Mesenchymal stem cell (in vitro differentiated cells and primary cell): Measurements from ENCODE around the gene IGFBP7.

Source experiments
- DNase-seq: peaks from one replicate; pipeline ENCODE4 v3.0.0-alpha.2; 2013
- H2AFZ ChIP-seq: one replicate; pipeline ENCODE4 v1.6.1; 2013; ENCODE audit warnings: low read depth, mild to moderate bottlenecking, control low read depth, inconsistent platforms, low read length, moderate library complexity
- H2AK5ac ChIP-seq: 2 replicates; pipeline ENCODE4 v1.6.1; 2013; ENCODE audit warnings: low read length, moderate library complexity, mild to moderate bottlenecking, inconsistent platforms; ENCODE audit not compliant: severe bottlenecking
- H2BK120ac ChIP-seq: one replicate; pipeline ENCODE4 v1.6.1; 2013; ENCODE audit warnings: low read depth, mild to moderate bottlenecking, inconsistent platforms, low read length, moderate library complexity
- H2BK12ac ChIP-seq, 2 experiments: one replicate each; pipeline ENCODE4 v1.6.1; 2013; ENCODE audit warnings: inconsistent platforms in 2 of 2, low read length in 2 of 2, mild to moderate bottlenecking in 2 of 2, moderate library complexity in 2 of 2, control low read depth in 1 of 2
- H2BK15ac ChIP-seq: one replicate; pipeline ENCODE4 v1.6.1; 2013; ENCODE audit warnings: mild to moderate bottlenecking, low read depth, inconsistent platforms; ENCODE audit not compliant: poor library complexity, severe bottlenecking
- H2BK5ac ChIP-seq: 2 replicates; pipeline ENCODE4 v1.6.1; 2013; ENCODE audit warnings: low read depth, mild to moderate bottlenecking, low read length, control low read depth, inconsistent platforms; ENCODE audit not compliant: poor library complexity, severe bottlenecking
- H3K14ac ChIP-seq, 2 experiments: one replicate each; pipeline ENCODE4 v1.6.1; 2013; ENCODE audit warnings: inconsistent platforms in 2 of 2, low read length in 2 of 2, control low read depth in 1 of 2, mild to moderate bottlenecking in 1 of 2, moderate library complexity in 1 of 2
- H3K18ac ChIP-seq, 2 experiments: one replicate each; pipeline ENCODE4 v1.6.1; 2013; ENCODE audit warnings: inconsistent platforms in 2 of 2, low read length in 2 of 2, control low read depth in 1 of 2, low read depth in 1 of 2, mild to moderate bottlenecking in 1 of 2
- H3K23ac ChIP-seq, 2 experiments: one replicate each; pipeline ENCODE4 v1.6.1; 2013; ENCODE audit warnings: inconsistent platforms in 2 of 2, low read length in 2 of 2, mild to moderate bottlenecking in 2 of 2, moderate library complexity in 2 of 2, control low read depth in 1 of 2
- H3K27ac ChIP-seq: 2 replicates; pipeline ENCODE4 v1.5.1; 2013; ENCODE audit warnings: mild to moderate bottlenecking, moderate library complexity, low read length, control low read depth, inconsistent platforms; ENCODE audit not compliant: poor library complexity, severe bottlenecking
- H3K27me3 ChIP-seq, 2 experiments: 2 replicates each; pipeline versions ENCODE4 v1.6.1 to v1.7.0; 2013; ENCODE audit warnings: low read length in 2 of 2, mild to moderate bottlenecking in 2 of 2, moderate library complexity in 2 of 2, control low read depth in 1 of 2, inconsistent platforms in 1 of 2; ENCODE audit not compliant: control insufficient read depth in 1 of 2, insufficient read depth in 1 of 2
- H3K36me3 ChIP-seq, 2 experiments: 2 replicates each; pipeline versions ENCODE4 v1.6.1 to v1.7.0; 2013; ENCODE audit warnings: low read length in 2 of 2, control low read depth in 1 of 2, inconsistent platforms in 1 of 2, low read depth in 1 of 2, mild to moderate bottlenecking in 1 of 2; ENCODE audit not compliant: insufficient read depth in 2 of 2, control insufficient read depth in 1 of 2
- H3K4ac ChIP-seq, 2 experiments: one replicate each; pipeline ENCODE4 v1.6.1; 2013; ENCODE audit warnings: inconsistent platforms in 2 of 2, low read length in 2 of 2, mild to moderate bottlenecking in 2 of 2, moderate library complexity in 2 of 2, control low read depth in 1 of 2, low read depth in 1 of 2
- H3K4me1 ChIP-seq: 2 replicates; pipeline ENCODE4 v1.6.1; 2013; ENCODE audit warnings: low read depth, low read length, control low read depth; ENCODE audit not compliant: control insufficient read depth, insufficient read depth
- H3K4me2 ChIP-seq: 2 replicates; pipeline ENCODE4 v1.6.1; 2013; ENCODE audit warnings: low read length, mild to moderate bottlenecking, inconsistent platforms; ENCODE audit not compliant: poor library complexity, severe bottlenecking
- H3K4me3 ChIP-seq, 2 experiments: 2 replicates each; pipeline versions ENCODE4 v1.5.1 to v1.7.0; 2013; ENCODE audit warnings: low read length in 2 of 2, mild to moderate bottlenecking in 2 of 2, control low read depth in 1 of 2, low read depth in 1 of 2; ENCODE audit not compliant: insufficient read depth in 1 of 2
- H3K79me1 ChIP-seq: replicated peaks from 2 replicates; pipeline ENCODE4 v1.6.1; 2013; ENCODE audit warnings: mild to moderate bottlenecking, control low read depth, low read length, inconsistent platforms; ENCODE audit not compliant: poor library complexity, severe bottlenecking
- H3K9ac ChIP-seq: 2 replicates; pipeline ENCODE4 v1.7.0; 2013; ENCODE audit warnings: mild to moderate bottlenecking, low read length, moderate library complexity
- H3K9me3 ChIP-seq: 2 replicates; pipeline ENCODE4 v1.7.0; 2013; ENCODE audit warnings: mild to moderate bottlenecking, low read length; ENCODE audit not compliant: control insufficient read depth
- H4K8ac ChIP-seq: one replicate; pipeline ENCODE4 v1.6.1; 2013; ENCODE audit warnings: inconsistent platforms, mild to moderate bottlenecking, low read length, moderate library complexity
- H4K91ac ChIP-seq: one replicate; pipeline ENCODE4 v1.6.1; 2013; ENCODE audit warnings: mild to moderate bottlenecking, low read length, inconsistent platforms
- WGBS: methylation state at CpG from one replicate; pipeline ENCODE4 v1.1.7; 2013; ENCODE audit warnings: mixed read lengths; 5-methylcytosine and 5-hydroxymethylcytosine counted together

The IGFBP7 gene

DNA sequence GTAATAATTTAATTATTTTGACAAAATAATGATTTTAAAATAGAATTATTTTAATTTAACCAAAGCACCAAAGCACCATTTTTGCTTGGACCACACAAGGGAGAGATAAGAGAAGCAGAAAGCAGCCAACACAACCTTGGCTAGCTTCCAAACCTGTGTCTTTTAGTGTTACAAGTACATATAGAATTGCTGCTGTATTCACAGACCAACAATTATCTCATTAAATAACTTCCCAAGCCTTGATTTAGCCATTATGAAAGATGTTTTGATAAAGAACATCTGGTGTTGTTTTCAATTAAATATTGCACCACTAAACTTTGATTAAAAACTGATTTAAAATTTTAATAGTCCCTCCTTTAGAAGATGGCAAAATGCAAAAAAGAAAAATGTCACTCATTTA, 14.0 kb upstream of the IGFBP7 start:
- H3K23ac ChIP-seq = no peak overlapping the region
- H3K14ac ChIP-seq = no peak overlapping the region
- H3K36me3 ChIP-seq = no peaks in the 10 kb centered on the region
- H2BK15ac ChIP-seq = no peak overlapping the region
- no peak overlapping the region for H2BK12ac ChIP-seq
- H2BK5ac ChIP-seq = no peak overlapping the region
- no peak overlapping the region for H3K18ac ChIP-seq
- H4K8ac ChIP-seq = no peak overlapping the region
- no peak overlapping the region for H3K4ac ChIP-seq
- H3K27me3 ChIP-seq = peaks cover 0 to 12% of the 10 kb centered on the region in 2 experiments
- no peak overlapping the region for H3K4me3 ChIP-seq
- H2BK120ac ChIP-seq = no peak overlapping the region
- no peak overlapping the region for H3K27ac ChIP-seq
- H4K91ac ChIP-seq = no peak overlapping the region
- no peak overlapping the region for H2AFZ ChIP-seq
- no peak overlapping the region for H3K4me2 ChIP-seq
- no peak for DNase-seq
- H2AK5ac ChIP-seq = no peak overlapping the region
- H3K79me1 ChIP-seq = no peaks in the 10 kb centered on the region
- peaks cover 2% of the 10 kb centered on the region for H3K4me1 ChIP-seq
- peaks cover 23% of the 10 kb centered on the region for H3K9me3 ChIP-seq
- H3K9ac ChIP-seq = no peak overlapping the region

DNA sequence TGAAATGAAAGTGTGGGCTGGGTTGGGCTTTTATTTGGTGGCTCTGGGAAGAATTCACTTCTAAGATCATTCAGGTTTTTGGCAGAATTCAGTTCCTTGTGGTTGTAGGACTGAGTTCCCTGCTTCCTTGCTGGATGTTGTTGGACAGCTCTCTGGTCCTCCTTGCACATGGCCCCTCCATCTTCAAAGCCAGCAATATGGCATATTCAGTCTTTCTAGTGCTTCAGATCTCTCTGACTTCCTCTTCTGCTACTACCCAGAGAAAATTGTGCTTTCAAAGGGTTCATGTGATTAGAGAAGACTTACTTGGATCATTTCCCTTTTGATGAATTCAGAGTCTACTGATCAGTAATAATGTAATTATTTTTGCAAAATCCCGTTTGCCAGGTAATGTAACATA, 12.8 kb upstream of the IGFBP7 start:
- Histone ChIP-seq H3K23ac (no peak overlapping the region), H3K4ac (no peak overlapping the region), H2BK120ac (no peak overlapping the region), H3K4me3 (no peak overlapping the region), H4K8ac (no peak overlapping the region), H3K18ac (no peak overlapping the region), H3K27ac (no peak overlapping the region), H3K27me3 (peaks cover 0 to 12% of the 10 kb centered on the region in 2 experiments), H3K4me1 (peaks cover 7% of the 10 kb centered on the region), H3K9me3 (peaks cover 23% of the 10 kb centered on the region), H3K9ac (no peak overlapping the region), H4K91ac (no peak overlapping the region), H2BK12ac (no peak overlapping the region), H3K36me3 (no peaks in the 10 kb centered on the region), H2AFZ (no peak overlapping the region), H2BK15ac (no peak overlapping the region), H2AK5ac (no peak overlapping the region), H3K79me1 (no peaks in the 10 kb centered on the region), H3K4me2 (no peak overlapping the region), H2BK5ac (no peak overlapping the region), H3K14ac (no peak overlapping the region)
- DNase-seq = no peak
- WGBS = no CpG with 5 or more reads among the region's 1 CpG

DNA sequence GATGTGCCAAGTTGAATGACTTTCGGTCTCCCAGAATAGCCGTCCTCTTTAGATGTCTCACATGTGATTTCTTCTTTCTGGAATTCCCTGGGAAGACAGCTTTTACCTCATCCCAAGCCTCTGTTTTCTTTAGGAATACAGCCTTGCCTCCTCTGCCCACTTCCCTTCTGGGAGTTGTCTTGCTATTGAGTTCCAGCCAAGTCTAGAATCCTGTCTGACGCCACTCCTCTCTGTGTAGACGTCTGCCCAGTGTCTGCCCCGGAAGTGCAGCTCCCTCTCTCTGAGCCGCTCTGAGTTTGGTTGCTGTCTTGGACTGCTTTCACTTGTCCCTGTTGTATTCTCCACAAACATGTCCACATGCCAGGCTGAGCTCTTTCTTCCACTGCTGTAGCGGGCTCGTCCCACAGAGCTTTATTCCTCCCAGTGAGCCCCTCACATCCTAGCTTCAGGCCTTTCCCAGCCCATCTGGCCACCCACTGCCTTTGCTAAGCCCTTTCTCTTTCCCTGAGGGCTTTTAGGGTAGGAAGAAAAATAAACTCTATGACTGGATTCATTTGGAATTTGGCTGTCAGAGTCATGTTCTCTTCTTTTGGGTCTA, 9.0 kb upstream of the IGFBP7 start:
- Histone ChIP-seq H3K4me2 (no peak overlapping the region), H3K9ac (peak overlapping the region; percentile 78), H3K23ac (no peak overlapping the region), H4K91ac (no peak overlapping the region), H2BK120ac (no peak overlapping the region), H2BK12ac (no peak overlapping the region), H3K36me3 (no peaks in the 10 kb centered on the region), H3K27me3 (peaks cover 0 to 15% of the 10 kb centered on the region in 2 experiments), H3K27ac (peak overlapping the region; percentile 91), H3K14ac (no peak overlapping the region), H2BK15ac (no peak overlapping the region), H3K4ac (peak overlapping the region in 1 of 2 experiments; percentile 37), H2BK5ac (peak overlapping the region; percentile 3), H3K18ac (peak overlapping the region in 1 of 2 experiments; percentile 49), H3K4me3 (peak overlapping the region in 1 of 2 experiments; percentile 64), H3K79me1 (peaks cover 2% of the 10 kb centered on the region), H3K9me3 (peaks cover 17% of the 10 kb centered on the region), H2AK5ac (no peak overlapping the region), H3K4me1 (peaks cover 16% of the 10 kb centered on the region), H2AFZ (no peak overlapping the region), H4K8ac (peak overlapping the region; percentile 76)
- WGBS = 56% methylated on average over 8 of the region's 8 CpGs
- DNase-seq = peak; percentile 92

- Histone ChIP-seq H3K9me3 (peaks cover 8% of the 10 kb centered on the region), H2BK12ac (no peak overlapping the region), H4K91ac (no peak overlapping the region), H3K4me3 (no peak overlapping the region), H2AFZ (no peak overlapping the region), H3K79me1 (peaks cover 8% of the 10 kb centered on the region), H3K27ac (no peak overlapping the region), H3K36me3 (no peaks in the 10 kb centered on the region), H2BK15ac (no peak overlapping the region), H3K23ac (no peak overlapping the region), H3K27me3 (peaks cover 0 to 14% of the 10 kb centered on the region in 2 experiments), H3K4me1 (peaks cover 19% of the 10 kb centered on the region), H3K9ac (no peak overlapping the region), H2BK5ac (no peak overlapping the region), H2AK5ac (no peak overlapping the region), H3K14ac (no peak overlapping the region), H4K8ac (no peak overlapping the region), H3K4ac (no peak overlapping the region), H3K4me2 (no peak overlapping the region), H2BK120ac (no peak overlapping the region), H3K18ac (no peak overlapping the region)
- no peak for DNase-seq
- 84% methylated on average over 2 of the region's 2 CpGs for whole genome bisulfite sequencing
Observed at GRCh38 chr4:57117491-57117890, 7.3 kb upstream of the IGFBP7 start.
